Mucosa of rectum (tissue), 2 donors: ENCODE data around the gene FLNB.
A peak's percentile ranks its signal among the peaks of the same experiment; 100 is the strongest.

ENCODE experiments used
- H3K27ac ChIP-seq, 2 donors: one replicate each; pipeline ENCODE4 v1.7.0; 2013; ENCODE audit warnings: inconsistent platforms in 2 of 2, low read depth in 2 of 2, low read length in 2 of 2
- H3K27me3 ChIP-seq, 2 donors: one replicate each; pipeline ENCODE4 v1.7.0; 2013; ENCODE audit warnings: low read length in 2 of 2; ENCODE audit not compliant: control insufficient read depth in 2 of 2, insufficient read depth in 2 of 2
- H3K36me3 ChIP-seq, 2 donors: one replicate each; pipeline ENCODE4 v1.7.0; 2013; ENCODE audit warnings: low read length in 2 of 2; ENCODE audit not compliant: control insufficient read depth in 2 of 2, insufficient read depth in 2 of 2
- H3K4me1 ChIP-seq, 2 donors: one replicate each; pipeline ENCODE4 v1.7.0; 2013; ENCODE audit warnings: low read length in 2 of 2, mild to moderate bottlenecking in 1 of 2; ENCODE audit not compliant: control insufficient read depth in 2 of 2, insufficient read depth in 2 of 2
- H3K4me3 ChIP-seq, 2 donors: one replicate each; pipeline ENCODE4 v1.7.0; 2013; ENCODE audit warnings: low read length in 2 of 2
- H3K9ac ChIP-seq, 2 donors: one replicate each; pipeline ENCODE4 v1.7.0; 2013; ENCODE audit warnings: low read length in 2 of 2, low read depth in 1 of 2, mild to moderate bottlenecking in 1 of 2
- H3K9me3 ChIP-seq, 2 donors: one replicate each; pipeline ENCODE4 v1.7.0; 2013; ENCODE audit warnings: low read length in 2 of 2; ENCODE audit not compliant: control insufficient read depth in 2 of 2
- donor health status: healthy.
- donor health status: Normal muscosa, but diverticular disease.

FLNB gene

DNA sequence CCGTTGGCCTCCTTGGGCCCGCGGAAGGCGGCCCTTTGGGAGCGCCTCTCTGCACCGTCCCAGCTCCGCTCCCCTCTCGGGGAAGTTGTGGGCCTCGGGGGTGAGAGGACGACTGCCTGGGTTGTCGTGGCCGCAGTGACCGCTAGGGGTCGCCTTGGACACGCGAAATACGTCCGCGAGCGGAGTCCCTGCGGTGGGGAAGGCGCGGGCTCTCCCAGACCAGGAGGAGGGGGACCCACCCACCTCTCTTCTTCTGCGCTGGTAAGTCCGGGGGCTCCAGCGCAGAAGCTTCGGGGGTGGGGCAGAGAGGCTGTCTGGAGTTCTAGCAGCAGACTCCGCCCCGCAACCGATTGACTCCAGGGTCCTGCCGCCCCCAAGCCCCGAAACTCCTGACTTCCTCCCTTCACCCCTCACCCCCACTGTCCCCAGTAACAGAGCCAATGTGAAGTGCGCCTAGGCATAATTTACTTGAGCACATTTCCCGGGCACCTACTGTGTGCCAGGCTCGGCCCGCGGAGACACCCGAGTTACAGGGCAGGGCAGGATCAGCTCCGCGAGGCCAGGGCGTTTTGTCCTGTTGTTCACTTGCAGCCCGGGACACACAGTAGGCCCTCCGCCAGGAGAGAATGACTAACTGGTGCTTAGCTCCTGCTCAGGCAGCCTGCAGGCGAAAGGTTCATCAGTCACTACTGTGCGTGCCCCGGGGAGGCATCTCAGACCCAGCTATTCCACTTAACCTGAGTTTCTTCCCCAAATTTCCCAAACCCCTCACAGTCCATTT is 169.7 kb downstream of the FLNB start:
- Histone ChIP-seq H3K9me3 (no peaks in the 10 kb centered on the region), H3K9ac (peak overlapping the region; percentile 26 to 65), H3K4me3 (peak overlapping the region; percentile 47 to 52), H3K27me3 (no peaks in the 10 kb centered on the region), H3K36me3 (no peaks in the 10 kb centered on the region), H3K27ac (no peak overlapping the region), H3K4me1 (peaks cover 46 to 61% of the 10 kb centered on the region in 2 donors)

DNA sequence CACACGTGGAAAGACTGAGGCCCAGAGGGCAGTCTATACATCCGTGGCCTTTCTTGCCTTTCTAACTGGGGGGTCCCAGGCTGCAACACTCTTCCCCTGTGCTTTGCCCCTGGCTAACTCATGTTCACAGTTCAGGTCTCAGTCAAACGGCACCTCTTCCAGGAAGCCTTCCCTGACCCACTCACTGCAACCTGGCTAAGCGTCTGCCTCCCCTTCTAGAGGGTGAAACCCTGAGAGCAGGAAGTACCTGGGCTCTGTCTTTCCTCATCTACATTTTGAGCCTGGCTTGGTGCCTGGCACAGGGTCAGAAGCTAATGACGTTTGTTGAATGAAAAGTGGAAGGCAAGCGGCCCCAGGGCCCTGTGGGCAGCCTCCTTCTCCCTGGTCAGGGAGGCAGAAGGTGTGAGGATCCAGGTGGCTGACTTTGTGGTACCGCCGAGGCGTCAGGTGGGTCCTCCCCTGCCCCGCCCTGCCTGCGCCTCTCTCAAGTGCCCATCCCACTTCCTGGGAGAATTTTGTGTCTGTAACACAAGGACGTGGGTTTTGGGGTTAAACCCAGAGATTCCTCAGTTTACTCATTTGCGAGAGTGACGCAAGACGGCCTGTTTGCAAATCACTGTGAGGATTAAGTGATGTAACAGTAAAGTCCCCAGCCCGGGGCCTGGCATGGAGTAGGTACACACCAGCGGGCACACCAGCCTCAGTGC is 170.5 kb downstream of the FLNB start:
- no peaks in the 10 kb centered on the region for H3K36me3 ChIP-seq
- H3K4me3 ChIP-seq: no peak overlapping the region
- peak overlapping the region in 1 of 2 donors; percentile 26 for H3K9ac ChIP-seq
- H3K9me3 ChIP-seq: no peaks in the 10 kb centered on the region
- no peak overlapping the region for H3K27ac ChIP-seq
- H3K4me1 ChIP-seq: peaks cover 44 to 54% of the 10 kb centered on the region in 2 donors
- no peaks in the 10 kb centered on the region for H3K27me3 ChIP-seq

GRCh38 chr3:58179235-58180098 is 171.2 kb downstream of the FLNB start:
- Histone ChIP-seq H3K27ac (no peak overlapping the region), H3K36me3 (no peaks in the 10 kb centered on the region), H3K9ac (no peak overlapping the region)

GRCh38 chr3:58180099-58180880 is 172.1 kb downstream of the FLNB start:
- Histone ChIP-seq H3K4me3 (no peak overlapping the region), H3K27ac (no peak overlapping the region), H3K36me3 (no peaks in the 10 kb centered on the region), H3K4me1 (peaks cover 27 to 37% of the 10 kb centered on the region in 2 donors), H3K9me3 (no peaks in the 10 kb centered on the region), H3K9ac (no peak overlapping the region), H3K27me3 (no peaks in the 10 kb centered on the region)

More at GRCh38 chr3:58179235-58180098, 171.2 kb downstream of the FLNB start:
- no peak overlapping the region for H3K4me3 ChIP-seq
- no peaks in the 10 kb centered on the region for H3K27me3 ChIP-seq
- H3K4me1 ChIP-seq: peaks cover 36 to 46% of the 10 kb centered on the region in 2 donors
- no peaks in the 10 kb centered on the region for H3K9me3 ChIP-seq

GRCh38 chr3:58180940-58181587 is 172.8 kb downstream of the FLNB start:
- Histone ChIP-seq H3K27ac (no peak overlapping the region), H3K9me3 (no peaks in the 10 kb centered on the region), H3K27me3 (no peaks in the 10 kb centered on the region), H3K9ac (no peak overlapping the region), H3K4me3 (no peak overlapping the region), H3K36me3 (no peaks in the 10 kb centered on the region), H3K4me1 (peaks cover 20 to 30% of the 10 kb centered on the region in 2 donors)

DNA sequence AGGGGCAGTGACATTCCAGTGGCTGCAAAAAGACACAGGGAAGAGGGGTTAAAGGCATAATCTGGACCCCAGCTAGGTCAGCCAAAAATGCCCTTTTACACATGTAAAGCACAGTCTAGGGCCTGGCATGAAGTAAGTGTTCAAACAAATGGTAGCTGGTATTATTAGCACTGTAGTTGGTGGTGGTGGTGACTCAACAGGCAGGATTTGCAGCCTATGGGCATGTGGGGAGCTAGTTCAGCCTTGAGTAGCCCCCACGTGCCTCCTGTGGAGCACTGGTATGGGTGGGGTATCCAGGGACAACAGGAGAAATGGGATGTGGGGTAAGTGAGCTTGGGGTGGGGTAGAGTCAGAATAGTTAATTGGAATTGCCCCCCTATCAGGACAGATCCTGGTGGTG is 175.0 kb downstream of the FLNB start:
- H3K9ac ChIP-seq: no peak overlapping the region

DNA sequence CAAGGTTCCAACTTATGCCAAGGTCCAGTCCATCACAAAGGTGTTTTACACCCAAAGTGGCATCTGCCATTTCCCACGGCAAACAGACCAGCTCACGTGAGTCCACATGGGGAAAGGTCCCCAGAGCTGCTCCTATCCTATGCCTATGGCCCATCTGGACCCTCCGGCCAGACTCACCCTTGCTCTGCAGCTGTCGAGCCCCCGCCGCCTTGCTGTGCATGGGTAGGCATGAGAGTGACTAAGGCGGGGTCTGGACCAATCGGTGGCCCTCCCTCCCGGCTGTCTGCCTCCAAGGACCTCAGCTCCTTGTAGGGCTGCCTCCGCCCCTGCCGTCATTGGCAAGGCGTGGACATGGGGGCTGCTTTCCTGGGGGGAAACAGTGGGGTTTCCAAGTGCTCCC is 175.7 kb downstream of the FLNB start:
- Histone ChIP-seq H3K27ac (no peak overlapping the region), H3K9me3 (no peaks in the 10 kb centered on the region), H3K4me3 (no peak overlapping the region), H3K9ac (no peak overlapping the region), H3K36me3 (no peaks in the 10 kb centered on the region), H3K27me3 (no peaks in the 10 kb centered on the region), H3K4me1 (peaks cover 2 to 6% of the 10 kb centered on the region in 2 donors)

More for the DNA sequence above, 175.0 kb downstream of the FLNB start:
- Histone ChIP-seq H3K36me3 (no peaks in the 10 kb centered on the region), H3K27me3 (no peaks in the 10 kb centered on the region), H3K4me3 (no peak overlapping the region), H3K4me1 (peaks cover 9 to 13% of the 10 kb centered on the region in 2 donors), H3K9me3 (no peaks in the 10 kb centered on the region), H3K27ac (no peak overlapping the region)

- Histone ChIP-seq H3K36me3 (no peaks in the 10 kb centered on the region), H3K4me1 (peaks cover 2 to 6% of the 10 kb centered on the region in 2 donors), H3K27ac (no peak overlapping the region), H3K27me3 (no peaks in the 10 kb centered on the region), H3K9me3 (no peaks in the 10 kb centered on the region), H3K9ac (no peak overlapping the region), H3K4me3 (no peak overlapping the region)
These were observed 176.2 kb downstream of the FLNB start for GRCh38 chr3:58184309-58184981.

- H3K36me3 ChIP-seq: no peaks in the 10 kb centered on the region
- H3K9me3 ChIP-seq: no peaks in the 10 kb centered on the region
- no peak overlapping the region for H3K9ac ChIP-seq
- no peak overlapping the region for H3K27ac ChIP-seq
- H3K27me3 ChIP-seq: no peaks in the 10 kb centered on the region
- H3K4me1 ChIP-seq: peaks cover 2 to 6% of the 10 kb centered on the region in 2 donors
- no peak overlapping the region for H3K4me3 ChIP-seq
These were observed 176.7 kb downstream of the FLNB start for GRCh38 chr3:58184982-58185360.
